H1 (cell line): ENCODE data around the gene MGME1. TPM values are rescaled to one million over a fixed set of nuclear protein-coding genes. Genes with fewer than 3 reads are reported as not detected.

Source experiments
- CTCF ChIA-PET: fragments of 300-600 bp; sonication (Branson Sonifier 250); formaldehyde crosslinking; loops from one replicate; lab custom pipeline; 2021; ENCODE audit not compliant: partially characterized antibody; lab: Charles Lee
- POLR2A ChIA-PET: fragments of 300-600 bp; sonication (Branson Sonifier 250); formaldehyde crosslinking; loops from one replicate; lab custom pipeline; 2021; ENCODE audit warnings: inconsistent platforms; ENCODE audit not compliant: partially characterized antibody; lab: Charles Lee
- DNase-seq, 2 experiments: peaks; one replicate each; pipeline versions ENCODE4 v3.0.0 to v3.0.0-alpha.2; 2010 to 2022; ENCODE audit warnings: low spot score in 2 of 2, low read depth in 1 of 2, mixed read lengths in 1 of 2
- FAIRE-seq: peaks from 2 replicates; lab custom pipeline; 2011; peaks lifted over from hg19 to GRCh38; lab: Jason Lieb, UNC
- H2AFZ ChIP-seq: 2 replicates; pipeline ENCODE4 v1.8.1; 2012; ENCODE audit warnings: low read length, inconsistent platforms
- H2AK5ac ChIP-seq: 2 replicates; pipeline ENCODE4 v1.6.1; 2013; ENCODE audit warnings: low read depth, low read length
- H2BK120ac ChIP-seq: replicated peaks from 2 replicates; pipeline ENCODE3; 2013; ENCODE audit warnings: low read depth, low read length, inconsistent platforms
- H2BK12ac ChIP-seq: 2 replicates; pipeline ENCODE4 v1.6.1; 2013; ENCODE audit warnings: low read depth, low read length
- H2BK15ac ChIP-seq: 2 replicates; pipeline ENCODE4 v1.6.1; 2013; ENCODE audit warnings: low read length
- H2BK20ac ChIP-seq: 2 replicates; pipeline ENCODE4 v1.6.1; 2013; ENCODE audit warnings: low read length
- H2BK5ac ChIP-seq: 2 replicates; pipeline ENCODE4 v1.6.1; 2013; ENCODE audit warnings: low read depth, low read length
- H3K14ac ChIP-seq: 2 replicates; pipeline ENCODE4 v1.6.1; 2013; ENCODE audit warnings: inconsistent platforms; ENCODE audit not compliant: insufficient read length
- H3K18ac ChIP-seq: 2 replicates; pipeline ENCODE4 v1.6.1; 2013; ENCODE audit warnings: low read length; ENCODE audit errors: extremely low read depth
- H3K23ac ChIP-seq: 2 replicates; pipeline ENCODE4 v1.6.1; 2013; ENCODE audit warnings: inconsistent platforms; ENCODE audit not compliant: insufficient read length
- H3K23me2 ChIP-seq: 2 replicates; pipeline ENCODE4 v1.6.1; 2013; ENCODE audit warnings: low read depth, low read length
- H3K27ac ChIP-seq: 2 replicates; pipeline ENCODE4 v1.6.1; 2011; ENCODE audit warnings: low read depth, low read length, inconsistent platforms
- H3K27me3 ChIP-seq, 4 experiments: replicated peaks in 1 of 4; 1 replicate in 1 of 4; 2 replicates in 3 of 4; pipeline versions ENCODE4 v1.6.1 to v1.8.1; 2011 to 2013; ENCODE audit warnings: low read length in 3 of 4, mild to moderate bottlenecking in 3 of 4, inconsistent platforms in 2 of 4, mixed read lengths in 2 of 4, moderate library complexity in 1 of 4; ENCODE audit not compliant: control insufficient read depth in 3 of 4, insufficient read depth in 3 of 4; ENCODE audit errors: extremely low read depth in 1 of 4
- H3K36me3 ChIP-seq, 4 experiments: 2 replicates each; pipeline versions ENCODE4 v1.6.1 to v1.8.1; 2011 to 2013; ENCODE audit warnings: mild to moderate bottlenecking in 4 of 4, low read length in 3 of 4, moderate library complexity in 2 of 4, control low read depth in 1 of 4, inconsistent platforms in 1 of 4; ENCODE audit not compliant: insufficient read depth in 4 of 4, control insufficient read depth in 2 of 4
- H3K4ac ChIP-seq: replicated peaks from 2 replicates; pipeline ENCODE3; 2013; ENCODE audit warnings: low read length, low read depth, mixed read lengths, inconsistent platforms; ENCODE audit not compliant: insufficient read length
- H3K4me1 ChIP-seq, 4 experiments: replicated peaks in 1 of 4; 1 replicate in 1 of 4; 2 replicates in 3 of 4; pipeline versions ENCODE4 v1.6.1 to v1.8.1; 2011 to 2013; ENCODE audit warnings: low read length in 3 of 4, inconsistent platforms in 2 of 4, mixed read lengths in 1 of 4; ENCODE audit not compliant: insufficient read depth in 4 of 4, control insufficient read depth in 3 of 4
- H3K4me2 ChIP-seq, 2 experiments: 2 replicates each; pipeline versions ENCODE4 v1.6.1 to v1.8.1; 2011 to 2013; ENCODE audit warnings: low read depth in 2 of 2, low read length in 2 of 2, control low read depth in 1 of 2, inconsistent platforms in 1 of 2, mild to moderate bottlenecking in 1 of 2; ENCODE audit not compliant: insufficient read depth in 1 of 2
- H3K4me3 ChIP-seq, 4 experiments: fragments of 200-600, 300-600 bp in 1 of 4; sonication (generic), shearing (Covaris generic), sonication (Bioruptor Twin) in 1 of 4; 2 replicates each; pipeline versions ENCODE4 v1.5.1 to v1.8.1; 2011 to 2016; ENCODE audit warnings: low read length in 4 of 4, low read depth in 3 of 4, control low read depth in 2 of 4, inconsistent platforms in 2 of 4, mild to moderate bottlenecking in 2 of 4, mixed read lengths in 1 of 4, moderate library complexity in 1 of 4; ENCODE audit not compliant: insufficient read depth in 2 of 4; ENCODE audit errors: extremely low read depth in 1 of 4
- H3K56ac ChIP-seq: replicated peaks from 2 replicates; pipeline ENCODE3; 2013; ENCODE audit warnings: low read depth, mild to moderate bottlenecking, mixed read lengths, low read length, inconsistent platforms; ENCODE audit not compliant: insufficient read length
- H3K79me1 ChIP-seq: 2 replicates; pipeline ENCODE4 v1.6.1; 2013; ENCODE audit warnings: low read depth, low read length, control low read depth
- H3K79me2 ChIP-seq, 2 experiments: 2 replicates each; pipeline versions ENCODE4 v1.6.1 to v1.8.1; 2012 to 2013; ENCODE audit warnings: low read length in 2 of 2, mild to moderate bottlenecking in 2 of 2, inconsistent platforms in 1 of 2; ENCODE audit not compliant: insufficient read depth in 2 of 2, control insufficient read depth in 1 of 2
- H3K9ac ChIP-seq, 4 experiments: replicated peaks in 1 of 4; 1 replicate in 1 of 4; 2 replicates in 3 of 4; pipeline versions ENCODE4 v1.6.1 to v1.8.1; 2011 to 2013; ENCODE audit warnings: low read depth in 3 of 4, low read length in 3 of 4, control low read depth in 2 of 4, mild to moderate bottlenecking in 2 of 4, moderate library complexity in 2 of 4, inconsistent platforms in 1 of 4; ENCODE audit errors: extremely low read depth in 1 of 4
- H3K9me3 ChIP-seq, 2 experiments: 2 replicates each; pipeline versions ENCODE4 v1.6.1 to v1.8.1; 2012 to 2013; ENCODE audit warnings: mild to moderate bottlenecking in 2 of 2, moderate library complexity in 2 of 2, control low read depth in 1 of 2, inconsistent platforms in 1 of 2, low read depth in 1 of 2, low read length in 1 of 2, mixed read lengths in 1 of 2; ENCODE audit not compliant: insufficient read depth in 2 of 2
- H4K20me1 ChIP-seq, 2 experiments: replicated peaks in 1 of 2; 2 replicates each; pipeline versions ENCODE3 to v1.8.1; 2011 to 2013; ENCODE audit warnings: inconsistent platforms in 2 of 2, low read length in 2 of 2, mild to moderate bottlenecking in 1 of 2; ENCODE audit not compliant: insufficient read depth in 2 of 2, control insufficient read depth in 1 of 2
- H4K5ac ChIP-seq: 2 replicates; pipeline ENCODE4 v1.6.1; 2013; ENCODE audit warnings: low read length, low read depth, mixed read lengths, inconsistent platforms; ENCODE audit not compliant: insufficient read length
- H4K8ac ChIP-seq: 2 replicates; pipeline ENCODE4 v1.8.0; 2013; ENCODE audit warnings: mild to moderate bottlenecking, moderate library complexity, low read length, inconsistent platforms; ENCODE audit not compliant: insufficient read depth; ENCODE audit errors: extremely low read depth
- H4K91ac ChIP-seq: replicated peaks from 2 replicates; pipeline ENCODE3; 2013; ENCODE audit warnings: low read length, mixed read lengths, inconsistent platforms; ENCODE audit not compliant: insufficient read length
- ATF3 ChIP-seq: IDR thresholded peaks from 2 replicates; pipeline ENCODE4 v1.6.1; 2011; ENCODE audit warnings: low read depth, mild to moderate bottlenecking, low read length; ENCODE audit not compliant: insufficient read depth
- BACH1 ChIP-seq: IDR thresholded peaks from 2 replicates; pipeline ENCODE4 v1.6.1; 2012; ENCODE audit warnings: low read length, improper control_type of control experiment
- CBX5 ChIP-seq: fragments of 300-800, 300-1000 bp; sonication (generic); IDR thresholded peaks from 2 replicates; pipeline ENCODE4 v1.7.1; 2016; ENCODE audit warnings: antibody characterized with exemption, low read length, low read depth
- CREB1 ChIP-seq: IDR thresholded peaks from 2 replicates; pipeline ENCODE4 v1.6.1; 2012; ENCODE audit warnings: inconsistent platforms
- GABPA ChIP-seq: IDR thresholded peaks from 2 replicates; pipeline ENCODE4 v1.6.1; 2011; ENCODE audit warnings: mild to moderate bottlenecking, low read length, moderate library complexity, borderline replicate concordance; ENCODE audit not compliant: insufficient read depth
- HDAC6 ChIP-seq: IDR thresholded peaks from one replicate; pipeline ENCODE4 v1.7.1; 2012; ENCODE audit warnings: low read depth, mild to moderate bottlenecking, inconsistent platforms, low read length, moderate library complexity
- JUN ChIP-seq: IDR thresholded peaks from 2 replicates; pipeline ENCODE4 v1.6.1; 2011; ENCODE audit warnings: low read depth, mild to moderate bottlenecking, improper control_type of control experiment, low read length
- MAFK ChIP-seq: IDR thresholded peaks from 2 replicates; pipeline ENCODE4 v1.6.1; 2012; ENCODE audit warnings: low read depth, mild to moderate bottlenecking, improper control_type of control experiment, low read length
- NANOG ChIP-seq: IDR thresholded peaks from 2 replicates; pipeline ENCODE4 v1.6.1; 2011; ENCODE audit warnings: low read length, low read depth, mild to moderate bottlenecking, inconsistent platforms; ENCODE audit not compliant: insufficient read depth, poor library complexity, severe bottlenecking
- POU5F1 ChIP-seq: IDR thresholded peaks from 2 replicates; pipeline ENCODE4 v1.6.1; 2011; ENCODE audit warnings: low read depth, mild to moderate bottlenecking, low read length, moderate library complexity
- RXRA ChIP-seq: IDR thresholded peaks from 2 replicates; pipeline ENCODE4 v1.6.1; 2011; ENCODE audit warnings: low read depth, mild to moderate bottlenecking, low read length, moderate library complexity; ENCODE audit not compliant: insufficient read depth
- SIN3A ChIP-seq, 2 experiments: IDR thresholded peaks in 1 of 2; conservative IDR thresholded peaks in 1 of 2; 2 replicates each; pipeline ENCODE4 v1.6.1; 2011 to 2012; ENCODE audit warnings: low read length in 2 of 2, improper control_type of control experiment in 1 of 2, low read depth in 1 of 2, mild to moderate bottlenecking in 1 of 2
- SP4 ChIP-seq: IDR thresholded peaks from 2 replicates; pipeline ENCODE4 v1.6.1; 2012; ENCODE audit warnings: low read length, inconsistent platforms
- TBP ChIP-seq: IDR thresholded peaks from 2 replicates; pipeline ENCODE4 v1.6.1; 2011; ENCODE audit warnings: low read depth, low read length, improper control_type of control experiment
- WGBS, 2 experiments: shearing (Covaris generic) in 1 of 2; methylation state at CpG; one replicate each; pipeline versions ENCODE4 v1.1.6 to v1.1.7; 2013 to 2015; ENCODE audit warnings: low lambda C conversion rate in 2 of 2, mixed read lengths in 2 of 2, inconsistent platforms in 1 of 2, low coverage in 1 of 2, missing lambda C conversion rate in 1 of 2; ENCODE audit not compliant: insufficient replicate concordance in 2 of 2, insufficient coverage in 1 of 2, insufficient read length in 1 of 2; ENCODE audit errors: extremely low coverage in 1 of 2, missing lambda C conversion rate in 1 of 2; 5-methylcytosine and 5-hydroxymethylcytosine counted together
- polyA plus RNA-seq, 7 experiments: library from polyadenylated mRNA; depleted of rRNA in 3 of 7; stranded (reverse) in 5 of 7; unstranded in 2 of 7; fragments of >200 nt in 5 of 7; fragments of 200-250 nt in 2 of 7; gene quantifications; 1 replicate in 5 of 7; 2 replicates in 1 of 7; 4 replicates in 1 of 7; pipeline versions ENCODE4 v1.2.1 to v1.2.3, GENCODE V29; 2011 to 2013; ENCODE audit warnings: missing spikeins in 2 of 7, mixed read lengths in 2 of 7
- total RNA-seq: library from RNA; stranded (reverse); fragmentation: NEBNext Ultra II Directional; extraction: Animal tissue kit (Norgen Biotek cat#: 25700); gene quantifications from 2 replicates; pipeline ENCODE4 v1.2.1, GENCODE V29; 2021

MGME1 gene
- total and polyA plus RNA-seq, 2 of the 8 experiments (the other 6 are each of a cell fraction or from before 2014, with no cell fraction given) = 27.7 to 59.0 TPM

GRCh38 chr20:17992224-17992637, 23.4 kb downstream of the MGME1 start:
- FAIRE-seq = no peak
- Histone ChIP-seq H4K5ac (no peak overlapping the region), H2BK12ac (no peak overlapping the region), H3K4ac (no peak overlapping the region), H4K20me1 (peaks cover 0 to 1% of the 10 kb centered on the region in 2 experiments), H3K4me2 (no peak overlapping the region), H3K4me1 (no peaks in the 10 kb centered on the region), H2BK15ac (no peak overlapping the region), H3K79me2 (peaks cover 0 to 9% of the 10 kb centered on the region in 2 experiments; a peak in 2 of 4 replicates), H3K4me3 (no peak overlapping the region), H4K91ac (no peak overlapping the region), H3K23ac (no peak overlapping the region), H2AFZ (no peak overlapping the region), H3K56ac (no peak overlapping the region), H3K23me2 (no peaks in the 10 kb centered on the region), H2AK5ac (no peak overlapping the region), H4K8ac (no peak overlapping the region), H3K27me3 (no peaks in the 10 kb centered on the region), H3K14ac (no peak overlapping the region), H3K27ac (no peak overlapping the region), H2BK20ac (no peak overlapping the region), H3K9me3 (no peaks in the 10 kb centered on the region), H3K36me3 (peaks cover 7 to 44% (median 23%) of the 10 kb centered on the region in 4 experiments; a peak in 7 of 8 replicates), H2BK120ac (no peak overlapping the region), H2BK5ac (no peak overlapping the region), H3K9ac (no peak overlapping the region), H3K18ac (no peak overlapping the region), H3K79me1 (no peaks in the 10 kb centered on the region)
- 91% methylated on average over 6 of the region's 6 CpGs; no CpG with 5 or more reads in 1 of the 2 experiments for WGBS, 2 experiments
- DNase-seq = no peak
- ChIA-PET POLR2A (interaction anchor here (1.3 to 31.5 kb wide), 3 partner anchors 9 to 30 kb away, joined by 4 to 424 read pairs (median 9); partner anchors contain the start of genes MGME1 and SNX5), CTCF (interaction anchor here (0.7 to 1.8 kb wide), 5 partner anchors 12 to 54 kb away, joined by 3 to 7 read pairs (median 3); no protein-coding TSS in a partner anchor)
- TF ChIP-seq HDAC6 (no peak), CBX5 (no peak), MAFK (no peak), GABPA (no peak), BACH1 (no peak), SIN3A (conservative IDR thresholded peaks at IDR 0.05 in 1 of 2, IDR thresholded peaks at IDR 0.05 in 1 of 2; ENCODE audit: low read depth in 1 of 2, low read length in 2 of 2) (no peak), TBP (no peak), SP4 (no peak), RXRA (no peak), ATF3 (no peak), CREB1 (no peak), JUN (no peak), NANOG (no peak), POU5F1 (no peak)
